NCI-H526 treated with DMSO at 0.1 percent for 48 hours (cell line): ENCODE data around the gene TMEM208.
A peak's percentile ranks its signal among the peaks of the same experiment; 100 is the strongest.

ENCODE experiments used
- DNase-seq: peaks from one replicate; lab custom pipeline; 2025; lab: John Stamatoyannopoulos, UW

The TMEM208 gene

GRCh38 chr16:67252609-67253497, 25.9 kb downstream of the TMEM208 start:
- DNase-seq: no peak

- DNase-seq: no peak
Measured at GRCh38 chr16:67254801-67255552, 28.0 kb downstream of the TMEM208 start.

- DNase-seq: no peak
Measured at GRCh38 chr16:67255553-67256221, 28.8 kb downstream of the TMEM208 start.

GRCh38 chr16:67256701-67257230, 29.8 kb downstream of the TMEM208 start:
- no peak for DNase-seq

- no peak for DNase-seq
Measured at GRCh38 chr16:67257486-67258160, 30.7 kb downstream of the TMEM208 start.

- DNase-seq: no peak
Measured at GRCh38 chr16:67258161-67258835, 31.4 kb downstream of the TMEM208 start.

GRCh38 chr16:67259705-67260104, 32.8 kb downstream of the TMEM208 start:
- DNase-seq: no peak

- DNase-seq: peak; percentile 6
Measured at GRCh38 chr16:67260426-67261063, 33.6 kb downstream of the TMEM208 start.

GRCh38 chr16:67263201-67263600, 36.3 kb downstream of the TMEM208 start:
- DNase-seq: no peak

GRCh38 chr16:67264277-67264676, 37.3 kb downstream of the TMEM208 start:
- DNase-seq: no peak

GRCh38 chr16:67264866-67265265, 37.9 kb downstream of the TMEM208 start:
- no peak for DNase-seq

- no peak for DNase-seq
Measured at GRCh38 chr16:67265834-67266233, 38.9 kb downstream of the TMEM208 start.

- no peak for DNase-seq
Measured at GRCh38 chr16:67268136-67268579, 41.2 kb downstream of the TMEM208 start.

GRCh38 chr16:67269766-67270165, 42.8 kb downstream of the TMEM208 start:
- DNase-seq: no peak

- DNase-seq: no peak
Measured at GRCh38 chr16:67270931-67271338, 44.0 kb downstream of the TMEM208 start.

GRCh38 chr16:67271446-67271845, 44.5 kb downstream of the TMEM208 start:
- no peak for DNase-seq

- DNase-seq: no peak
Measured at GRCh38 chr16:67275321-67275720, 48.4 kb downstream of the TMEM208 start.

GRCh38 chr16:67277294-67277998, 50.5 kb downstream of the TMEM208 start:
- DNase-seq: no peak

GRCh38 chr16:67277999-67278772, 51.3 kb downstream of the TMEM208 start:
- DNase-seq: no peak
